Fibroblast of lung (primary cell): ENCODE results near the gene AMMECR1. TPM values are rescaled to one million over a fixed set of nuclear protein-coding genes. Genes with fewer than 3 reads are reported as not detected.

Source experiments
- DNase-seq, 2 donors: peaks; one replicate each; pipeline versions ENCODE4 v3.0.0 to v3.0.0-alpha.2; 2010; ENCODE audit warnings: low read depth in 2 of 2
- H2AFZ ChIP-seq: 2 replicates; pipeline ENCODE4 v1.5.1; 2012; ENCODE audit warnings: low read length, control low read depth, inconsistent platforms
- H3K27ac ChIP-seq: 2 replicates; pipeline ENCODE4 v1.5.1; 2011; ENCODE audit warnings: low read length, control low read depth; ENCODE audit not compliant: insufficient read depth
- H3K27me3 ChIP-seq: 2 replicates; pipeline ENCODE4 v1.5.1; 2011; ENCODE audit warnings: mild to moderate bottlenecking, low read length; ENCODE audit not compliant: control insufficient read depth, insufficient read depth
- H3K36me3 ChIP-seq: 2 replicates; pipeline ENCODE4 v1.5.1; 2011; ENCODE audit warnings: low read length; ENCODE audit not compliant: control insufficient read depth, insufficient read depth
- H3K4me1 ChIP-seq: 2 replicates; pipeline ENCODE4 v1.5.1; 2011; ENCODE audit warnings: low read length; ENCODE audit not compliant: control insufficient read depth, insufficient read depth; ENCODE audit errors: extremely low read depth
- H3K4me2 ChIP-seq: 2 replicates; pipeline ENCODE4 v1.5.1; 2011; ENCODE audit warnings: low read length, control low read depth; ENCODE audit not compliant: insufficient read depth; ENCODE audit errors: extremely low read depth
- H3K4me3 ChIP-seq, 4 experiments: fragments of 200-600 bp in 1 of 4; sonication (generic) in 1 of 4; replicated peaks in 1 of 4; 2 replicates each; pipeline ENCODE4 v1.5.1; 2011 to 2016; ENCODE audit warnings: low read length in 4 of 4, low read depth in 3 of 4, mild to moderate bottlenecking in 3 of 4, control low read depth in 2 of 4, inconsistent platforms in 1 of 4, mixed read lengths in 1 of 4; ENCODE audit not compliant: insufficient read depth in 1 of 4; ENCODE audit errors: control extremely low read depth in 1 of 4
- H3K79me2 ChIP-seq: 2 replicates; pipeline ENCODE4 v1.5.1; 2012; ENCODE audit warnings: mild to moderate bottlenecking, low read length, inconsistent platforms; ENCODE audit not compliant: control insufficient read depth, insufficient read depth
- H3K9ac ChIP-seq: 2 replicates; pipeline ENCODE4 v1.5.1; 2011; ENCODE audit warnings: mild to moderate bottlenecking, low read length, control low read depth; ENCODE audit not compliant: insufficient read depth
- H3K9me3 ChIP-seq: 2 replicates; pipeline ENCODE4 v1.5.1; 2012; ENCODE audit warnings: low read depth, low read length; ENCODE audit not compliant: control insufficient read depth, insufficient read depth
- H4K20me1 ChIP-seq: 2 replicates; pipeline ENCODE4 v1.5.1; 2011; ENCODE audit warnings: low read length; ENCODE audit not compliant: control insufficient read depth, insufficient read depth; ENCODE audit errors: extremely low read depth
- CTCF ChIP-seq, 2 donors: IDR thresholded peaks in 1 of 2; conservative IDR thresholded peaks in 1 of 2; 1 replicate in 1 of 2; 2 replicates in 1 of 2; pipeline ENCODE4 v1.5.1; 2011 to 2012; ENCODE audit warnings: low read length in 2 of 2, control low read depth in 1 of 2, inconsistent platforms in 1 of 2, low read depth in 1 of 2, mild to moderate bottlenecking in 1 of 2
- EZH2 ChIP-seq: IDR thresholded peaks from 2 replicates; pipeline ENCODE4 v1.5.1; 2012; ENCODE audit warnings: low read length, control low read depth, mild to moderate bottlenecking; ENCODE audit errors: missing control alignments
- polyA minus RNA-seq: library from RNA; depleted of rRNA, polyadenylated mRNA; stranded (reverse); fragments of >200 nt; gene quantifications from 2 replicates; pipeline ENCODE4 v1.2.3, GENCODE V29; 2011; ENCODE audit warnings: low replicate concordance
- polyA plus RNA-seq, 2 donors: library from polyadenylated mRNA; depleted of rRNA in 1 of 2; stranded (reverse) in 1 of 2; unstranded in 1 of 2; fragments of >200 nt; gene quantifications; 2 replicates each; pipeline ENCODE4 v1.2.1, GENCODE V29; 2011 to 2012; ENCODE audit warnings: missing spikeins in 1 of 2
- total RNA-seq: library from RNA; depleted of rRNA; stranded (reverse); fragments of >200 nt; gene quantifications from 2 replicates; pipeline ENCODE4 v1.2.1, GENCODE V29; 2014

Gene AMMECR1
- total RNA-seq (7.6 and 8.5 TPM in 2 replicates), polyA plus RNA-seq (9.2 and 12.4 TPM in 2 replicates), polyA minus RNA-seq (2.2 and 21.0 TPM in 2 replicates)
- 6.8 and 7.7 TPM in 2 replicates for polyA plus RNA-seq (2012)

GRCh38 chrX:110317820-110318663 lies at the start of gene AMMECR1:
Gene AMMECR1 (minus strand): TSS chrX:110318085. CDS start chrX:110318071, 14 bp downstream.
- Histone ChIP-seq H3K79me2 (peaks cover 44% of the 10 kb centered on the region), H3K27ac (peak within 1 kb of the TSS; percentile 89), H3K4me3 (peak within 1 kb of the TSS; percentile 73 to 91 (median 76)), H3K4me2 (peak within 1 kb of the TSS; percentile 66), H3K9ac (peak within 1 kb of the TSS; percentile 85), H3K9me3 (no peaks in the 10 kb centered on the region), H3K4me1 (no peaks in the 10 kb centered on the region), H4K20me1 (no peaks in the 10 kb centered on the region), H3K27me3 (no peaks in the 10 kb centered on the region), H2AFZ (peak within 1 kb of the TSS; percentile 19), H3K36me3 (no peaks in the 10 kb centered on the region)
- TF ChIP-seq EZH2 (no peak), CTCF (conservative IDR thresholded peaks at IDR 0.05 in 1 of 2, IDR thresholded peaks at IDR 0.05 in 1 of 2; ENCODE audit: low read depth in 1 of 2, low read length in 2 of 2) (no peak)
- peak; percentile 77 to 78 for DNase-seq

- DNase-seq: no peak
- no peaks in the 10 kb centered on the region for H3K79me2 ChIP-seq
- no peak overlapping the region for H3K9ac ChIP-seq
- TF ChIP-seq CTCF (conservative IDR thresholded peaks at IDR 0.05 in 1 of 2, IDR thresholded peaks at IDR 0.05 in 1 of 2; ENCODE audit: low read depth in 1 of 2, low read length in 2 of 2) (no peak), EZH2 (no peak)
- no peak overlapping the region for H3K27ac ChIP-seq
- H3K27me3 ChIP-seq: no peaks in the 10 kb centered on the region
- H2AFZ ChIP-seq: no peak overlapping the region
- no peaks in the 10 kb centered on the region for H3K9me3 ChIP-seq
- H3K4me3 ChIP-seq: no peak overlapping the region
- no peak overlapping the region for H3K4me2 ChIP-seq
- no peaks in the 10 kb centered on the region for H3K4me1 ChIP-seq
- H4K20me1 ChIP-seq: no peaks in the 10 kb centered on the region
- no peaks in the 10 kb centered on the region for H3K36me3 ChIP-seq
Measured at GRCh38 chrX:110363244-110363643, 45.4 kb upstream of the AMMECR1 start.

GRCh38 chrX:110359273-110359672 lies 41.4 kb upstream of the AMMECR1 start:
- H3K27me3 ChIP-seq: no peaks in the 10 kb centered on the region
- no peak overlapping the region for H3K4me3 ChIP-seq
- DNase-seq: no peak
- TF ChIP-seq CTCF (conservative IDR thresholded peaks at IDR 0.05 in 1 of 2, IDR thresholded peaks at IDR 0.05 in 1 of 2; ENCODE audit: low read depth in 1 of 2, low read length in 2 of 2) (no peak), EZH2 (no peak)
- no peak overlapping the region for H3K4me2 ChIP-seq
- H3K36me3 ChIP-seq: no peaks in the 10 kb centered on the region
- no peaks in the 10 kb centered on the region for H3K79me2 ChIP-seq
- H3K4me1 ChIP-seq: no peaks in the 10 kb centered on the region
- no peak overlapping the region for H3K9ac ChIP-seq
- no peak overlapping the region for H2AFZ ChIP-seq
- no peaks in the 10 kb centered on the region for H4K20me1 ChIP-seq
- H3K27ac ChIP-seq: no peak overlapping the region
- H3K9me3 ChIP-seq: no peaks in the 10 kb centered on the region
